HG02623 (cell line): ENCODE data around the gene USO1.
"Not testable (repeated sequence)": the region's sequence is repeated elsewhere in the genome, so short reads cannot be mapped to it uniquely, and the experiment has no call there.

Experiments used
- ATAC-seq: cut with Tn5 transposase; IDR thresholded peaks from one replicate; pipeline ENCODE4 v1.9.1; 2021; ENCODE audit warnings: moderate library complexity; ENCODE audit not compliant: unreplicated experiment

Gene USO1, protein sequence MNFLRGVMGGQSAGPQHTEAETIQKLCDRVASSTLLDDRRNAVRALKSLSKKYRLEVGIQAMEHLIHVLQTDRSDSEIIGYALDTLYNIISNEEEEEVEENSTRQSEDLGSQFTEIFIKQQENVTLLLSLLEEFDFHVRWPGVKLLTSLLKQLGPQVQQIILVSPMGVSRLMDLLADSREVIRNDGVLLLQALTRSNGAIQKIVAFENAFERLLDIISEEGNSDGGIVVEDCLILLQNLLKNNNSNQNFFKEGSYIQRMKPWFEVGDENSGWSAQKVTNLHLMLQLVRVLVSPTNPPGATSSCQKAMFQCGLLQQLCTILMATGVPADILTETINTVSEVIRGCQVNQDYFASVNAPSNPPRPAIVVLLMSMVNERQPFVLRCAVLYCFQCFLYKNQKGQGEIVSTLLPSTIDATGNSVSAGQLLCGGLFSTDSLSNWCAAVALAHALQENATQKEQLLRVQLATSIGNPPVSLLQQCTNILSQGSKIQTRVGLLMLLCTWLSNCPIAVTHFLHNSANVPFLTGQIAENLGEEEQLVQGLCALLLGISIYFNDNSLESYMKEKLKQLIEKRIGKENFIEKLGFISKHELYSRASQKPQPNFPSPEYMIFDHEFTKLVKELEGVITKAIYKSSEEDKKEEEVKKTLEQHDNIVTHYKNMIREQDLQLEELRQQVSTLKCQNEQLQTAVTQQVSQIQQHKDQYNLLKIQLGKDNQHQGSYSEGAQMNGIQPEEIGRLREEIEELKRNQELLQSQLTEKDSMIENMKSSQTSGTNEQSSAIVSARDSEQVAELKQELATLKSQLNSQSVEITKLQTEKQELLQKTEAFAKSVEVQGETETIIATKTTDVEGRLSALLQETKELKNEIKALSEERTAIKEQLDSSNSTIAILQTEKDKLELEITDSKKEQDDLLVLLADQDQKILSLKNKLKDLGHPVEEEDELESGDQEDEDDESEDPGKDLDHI

GRCh38 chr4:75724066-75724866 is at the start of gene USO1:
Gene USO1, plus strand, starts transcription at chr4:75724577. Its CDS starts 243 bp downstream, at chr4:75724820.
- peak; percentile 86 for ATAC-seq

DNA sequence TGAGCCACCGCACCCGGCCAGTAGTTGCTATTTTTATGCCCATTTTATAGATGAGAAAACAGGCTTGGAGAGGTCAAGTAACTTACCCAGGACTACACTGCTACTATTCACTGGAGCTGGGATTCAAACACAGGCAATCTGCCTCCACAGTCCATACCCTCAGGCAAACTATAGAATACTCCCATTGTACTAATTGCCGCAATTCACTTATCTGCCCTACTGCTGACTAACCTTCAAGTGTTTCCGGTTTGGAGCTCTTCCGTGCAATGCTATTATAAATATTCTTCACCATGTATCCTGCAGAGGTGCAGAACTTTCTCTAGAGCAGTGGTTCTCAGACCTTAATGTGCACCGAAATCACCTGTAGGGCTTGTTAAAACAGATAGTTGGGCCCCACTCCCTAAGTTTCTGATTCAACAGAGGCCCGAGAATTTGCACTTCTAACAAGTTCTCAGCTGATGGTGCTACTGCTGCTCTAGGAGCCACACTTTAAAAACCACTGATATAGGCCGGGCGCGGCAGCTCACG is 49.3 kb upstream of the USO1 start:
- ATAC-seq = no peak

DNA sequence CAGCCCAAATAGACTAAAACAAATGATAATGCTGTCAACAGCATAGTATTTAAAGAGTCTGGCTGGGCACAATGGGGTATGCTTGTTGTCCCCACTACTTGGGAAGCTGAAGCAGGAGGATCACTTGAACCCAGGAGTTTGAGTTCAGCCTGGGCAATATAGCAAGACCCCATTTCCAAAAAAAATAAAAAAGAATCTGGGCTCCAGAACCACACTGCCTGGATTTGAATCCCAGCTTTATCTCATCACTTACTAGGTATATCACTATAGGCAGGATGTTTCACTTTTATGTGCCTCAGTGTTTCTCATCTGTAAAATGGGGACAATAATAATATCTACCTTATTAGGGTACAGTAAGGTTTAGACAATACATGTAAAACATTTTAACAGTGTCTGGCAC is 45.9 kb upstream of the USO1 start:
- ATAC-seq = no peak

DNA sequence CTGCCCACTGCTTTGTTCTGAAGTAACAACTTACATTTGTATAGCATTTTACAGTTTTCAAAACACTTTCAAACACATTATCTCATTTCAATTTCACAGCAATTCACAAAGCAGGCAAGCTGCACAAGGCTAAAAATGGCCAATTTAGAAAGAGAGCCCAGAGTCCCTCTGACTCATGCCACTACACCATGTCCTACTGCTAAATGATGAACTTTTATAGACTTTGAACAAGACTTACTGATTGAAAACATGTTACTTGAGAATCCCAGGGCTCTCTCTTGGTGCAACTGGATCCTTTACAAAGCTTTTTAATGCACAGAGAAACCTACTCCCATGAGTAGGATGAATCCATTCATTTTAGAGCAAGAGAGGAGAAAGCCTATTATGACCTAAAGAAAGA is 45.4 kb upstream of the USO1 start:
- no peak for ATAC-seq

DNA sequence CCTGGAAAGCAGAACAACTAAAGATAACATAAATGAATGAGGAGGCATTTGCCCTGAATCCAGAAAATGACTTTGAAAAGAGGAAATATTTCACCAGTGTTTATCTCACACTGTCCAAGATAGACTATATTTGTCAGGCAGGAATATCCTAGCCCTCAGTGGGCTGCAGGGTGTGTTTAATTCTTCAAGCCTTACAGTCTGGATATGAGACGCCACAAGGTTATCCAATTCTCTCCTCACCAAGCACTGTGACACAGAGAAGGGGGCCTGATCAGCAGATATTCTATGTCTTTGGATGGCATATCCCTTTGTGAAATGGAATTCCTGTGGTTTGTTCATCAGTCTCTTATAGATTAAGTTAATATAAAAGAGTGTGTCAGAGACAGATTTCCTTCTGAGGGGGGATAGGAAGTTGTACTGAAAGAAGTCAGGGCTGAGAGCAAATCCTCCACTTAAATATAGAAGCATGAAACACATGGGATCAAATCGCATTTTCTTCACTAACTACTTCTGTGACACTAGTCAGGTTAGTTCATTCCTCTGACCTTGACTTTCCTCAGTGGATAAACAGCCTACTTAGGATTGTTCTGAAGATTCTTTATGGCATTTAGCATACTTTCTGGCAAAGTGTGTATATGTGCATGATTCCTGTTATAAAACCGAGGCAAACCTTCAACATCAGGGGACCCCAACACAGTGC is 44.4 kb upstream of the USO1 start:
- ATAC-seq = no peak

DNA sequence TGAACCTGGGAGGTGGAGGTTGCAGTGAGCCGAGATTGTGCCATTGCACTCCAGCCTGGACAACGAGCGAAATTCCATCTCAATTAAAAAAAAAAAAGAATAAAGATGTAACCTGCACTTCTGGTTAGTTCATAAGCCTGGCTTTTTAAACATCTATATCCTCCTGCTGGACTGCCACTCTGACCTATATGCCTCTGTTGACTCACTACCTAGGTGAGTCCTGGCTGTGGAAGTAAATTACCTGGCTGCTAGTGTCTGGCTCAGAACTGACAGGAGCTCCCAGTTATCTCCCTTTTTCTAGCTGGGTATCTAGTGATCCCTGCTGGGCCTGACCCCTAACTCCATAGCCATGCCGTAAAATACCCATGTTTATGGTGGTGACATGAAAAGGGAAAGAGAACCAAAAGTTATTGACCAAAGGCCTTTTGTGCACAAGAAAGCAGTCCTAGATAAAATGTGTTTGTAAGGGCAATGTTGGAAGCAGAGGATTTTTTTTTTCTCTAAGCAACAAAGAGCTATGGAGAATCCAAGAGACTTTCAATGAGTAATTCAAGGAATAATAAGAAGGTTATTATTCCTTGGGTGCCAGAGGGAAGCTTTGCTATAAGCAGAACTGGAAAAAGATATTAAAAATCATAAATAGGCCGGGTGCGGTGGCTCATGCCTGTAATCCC is 40.8 kb upstream of the USO1 start:
- ATAC-seq = no peak

DNA sequence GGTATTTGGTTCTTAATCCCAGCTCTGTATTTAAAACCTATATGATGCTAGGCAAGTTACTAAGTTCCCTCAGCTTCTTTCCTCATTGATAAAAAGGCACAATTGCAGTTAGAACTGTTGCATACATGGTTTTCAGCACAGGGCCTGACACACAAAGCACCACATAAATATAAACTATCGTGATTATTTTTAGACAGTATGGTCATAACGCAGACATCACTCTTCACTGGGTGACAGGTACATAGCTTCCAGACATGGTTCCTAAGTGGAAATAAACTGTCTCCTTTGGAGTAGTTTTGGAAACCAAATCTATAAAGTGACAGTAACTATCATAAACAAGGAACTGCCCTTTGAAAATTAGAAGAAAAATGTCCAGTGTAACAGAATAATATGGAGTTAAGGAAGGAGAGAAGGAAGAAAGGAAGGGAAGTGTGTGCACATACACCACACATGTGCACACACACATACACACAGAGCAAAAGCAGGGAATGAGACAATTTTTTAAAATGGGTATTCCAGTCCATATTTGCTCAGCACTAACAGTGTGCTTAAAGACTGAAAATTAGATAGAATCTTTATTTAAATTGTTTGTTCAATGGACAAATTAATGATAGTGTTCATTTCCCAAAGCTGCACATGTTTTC is 38.7 kb upstream of the USO1 start:
- no peak for ATAC-seq

GRCh38 chr4:75686346-75686745 is 38.0 kb upstream of the USO1 start:
- no peak for ATAC-seq

- not testable (repeated sequence) for ATAC-seq
These were observed 37.3 kb upstream of the USO1 start for GRCh38 chr4:75687125-75687524.

- not testable (repeated sequence) for ATAC-seq
These were observed 32.3 kb upstream of the USO1 start for GRCh38 chr4:75692066-75692465.

- ATAC-seq = no peak
These were observed 28.3 kb upstream of the USO1 start for GRCh38 chr4:75696071-75696470.

DNA sequence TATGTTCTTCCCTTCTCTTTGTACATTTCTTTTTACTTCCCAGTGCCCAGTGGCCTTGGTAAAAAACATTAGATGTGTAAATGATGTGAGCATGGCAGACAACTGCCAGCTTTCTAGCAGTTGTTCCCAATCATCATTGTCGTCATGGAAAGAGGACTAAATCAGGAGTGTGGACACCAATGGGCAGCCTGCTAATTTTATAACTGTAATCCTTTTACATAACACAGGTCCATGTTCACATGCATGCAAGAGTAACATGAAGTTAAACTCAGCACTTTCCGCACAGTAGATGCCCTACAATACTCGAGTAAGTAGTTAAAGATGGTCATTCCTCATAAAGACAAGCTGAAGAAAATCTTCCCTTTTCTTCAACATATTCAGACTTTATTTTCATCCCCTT is 27.8 kb upstream of the USO1 start:
- no peak for ATAC-seq

GRCh38 chr4:75698162-75698962 is 26.0 kb upstream of the USO1 start:
- ATAC-seq = peak; percentile 86

DNA sequence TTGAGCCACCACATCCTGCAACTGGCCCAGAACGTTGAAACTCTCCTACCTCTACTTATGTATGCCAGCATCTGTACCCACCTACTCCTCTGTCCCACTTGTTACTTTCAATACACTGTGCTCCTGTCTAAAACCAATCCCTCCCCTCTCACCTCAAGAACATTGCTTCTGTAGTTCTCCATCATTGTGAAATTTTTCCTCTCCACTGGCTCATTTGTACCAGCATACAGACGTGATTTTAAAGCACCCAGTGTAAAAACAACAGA is 25.5 kb upstream of the USO1 start:
- peak; percentile 33 for ATAC-seq

GRCh38 chr4:75699299-75699698 is 25.1 kb upstream of the USO1 start:
- peak; percentile 10 for ATAC-seq

DNA sequence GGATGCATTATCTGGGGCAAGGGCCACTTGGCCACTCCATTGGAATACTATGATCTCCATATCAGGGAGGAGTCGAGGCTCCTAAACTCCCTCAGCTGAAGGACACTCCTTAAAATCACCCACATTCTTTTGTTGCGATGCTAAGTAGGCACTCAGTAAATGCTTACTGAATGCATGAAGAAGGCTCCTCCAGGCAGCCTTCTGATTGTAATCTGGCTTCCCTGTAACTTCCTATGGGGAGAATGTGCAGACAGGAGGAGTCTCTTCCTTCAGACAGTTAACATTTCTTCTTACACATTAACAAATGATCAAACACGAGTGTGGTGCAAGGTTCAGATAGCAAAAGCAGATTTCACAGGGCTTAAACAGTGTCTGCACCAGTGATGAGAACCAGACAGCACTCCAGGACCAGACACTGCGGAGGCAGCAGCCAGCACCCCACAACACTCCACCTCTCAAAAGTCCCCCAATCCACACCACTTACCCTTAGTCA is 21.4 kb upstream of the USO1 start:
- no peak for ATAC-seq

DNA sequence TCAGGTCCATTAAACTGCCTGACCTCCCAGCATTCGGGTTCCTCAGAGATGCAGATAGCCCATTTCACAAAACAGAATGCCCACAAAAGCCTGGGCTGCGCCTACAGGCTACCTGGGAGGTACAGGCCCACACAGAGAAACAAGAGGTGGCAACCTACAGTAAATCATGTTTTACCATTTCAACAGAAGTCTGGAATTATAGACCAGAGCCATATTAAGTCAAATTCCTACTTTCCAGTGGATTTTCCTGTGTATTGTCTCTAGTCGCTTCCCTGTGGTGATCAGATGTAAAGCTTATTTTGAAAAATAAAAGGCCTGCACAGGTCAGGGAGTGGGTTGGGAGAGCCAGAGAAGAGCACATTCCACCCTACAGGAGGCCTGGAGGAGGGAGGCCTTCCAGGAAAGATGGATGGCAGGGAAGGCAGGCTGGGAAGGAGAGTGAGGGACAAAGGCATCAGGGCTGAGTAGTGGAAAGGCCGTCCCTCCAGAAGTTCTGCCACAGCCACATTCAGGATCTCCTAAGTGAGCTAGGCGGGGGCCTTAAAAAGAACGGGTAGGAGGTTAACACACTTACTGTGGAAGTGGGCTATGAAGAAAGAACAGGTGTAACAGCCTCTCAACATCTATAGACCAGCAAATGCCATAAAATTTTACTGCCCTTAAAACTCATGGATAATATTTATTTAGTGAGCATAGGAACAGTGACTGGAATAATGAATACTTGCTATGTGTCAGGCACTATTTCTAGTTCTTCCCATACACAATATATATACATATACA is 19.0 kb upstream of the USO1 start:
- ATAC-seq = no peak
